HCT116 (cell line): ENCODE measurements around the gene OSBPL1A. TPM values are rescaled to one million over a fixed set of nuclear protein-coding genes. Genes with fewer than 3 reads are reported as not detected.

ENCODE experiments used
- ATAC-seq: fragments of 200-7000 bp; cut with Tn5 transposase; 2 replicates; pipeline ENCODE4 v1.9.1; 2020; ENCODE audit warnings: mild to moderate bottlenecking, moderate library complexity
- BruUV-seq: library from RNA; stranded (reverse); fragments of 400-500 nt; replicated peaks from 2 replicates; lab custom pipeline; 2021; lab: Mats Ljungman, UMichigan
- CTCF ChIA-PET: fragments of 300-600 bp; sonication (Branson Sonifier 250); formaldehyde crosslinking; loops from one replicate; lab custom pipeline; 2021; ENCODE audit warnings: antibody characterized with exemption; lab: Charles Lee
- POLR2A ChIA-PET: fragments of 300-600, 350-600 bp; sonication (Branson Sonifier 250); formaldehyde crosslinking; loops from one replicate; lab custom pipeline; 2021; ENCODE audit warnings: antibody characterized with exemption; lab: Charles Lee
- RAD21 ChIA-PET, 2 experiments: fragments of 300-600 bp; sonication (Branson Sonifier 250); formaldehyde crosslinking; loops; one replicate each; lab custom pipeline; 2023; ENCODE audit warnings: low total read pairs in 2 of 2; ENCODE audit not compliant: uncharacterized antibody in 2 of 2, unreplicated experiment in 2 of 2, low non-redundant PET in 1 of 2; lab: Charles Lee
- DNase-seq: peaks from one replicate; pipeline ENCODE4 v3.0.0-alpha.2; 2010; ENCODE audit warnings: low read depth, low spot score
- H2AFZ ChIP-seq: fragments of 200-600 bp; shearing (Covaris generic), sonication (generic); 2 replicates; pipeline ENCODE4 v1.6.1; 2017; ENCODE audit warnings: low read depth, mixed run types, mixed read lengths, antibody characterized with exemption, low read length; ENCODE audit not compliant: poor library complexity, severe bottlenecking
- H3K27ac ChIP-seq: 2 replicates; pipeline ENCODE4 v1.5.1; 2012; ENCODE audit warnings: low read depth, low read length
- H3K27me3 ChIP-seq: fragments of 200-600 bp; sonication (generic); 2 replicates; pipeline ENCODE4 v1.6.1; 2016; ENCODE audit warnings: mixed run types, low read length, mixed read lengths; ENCODE audit not compliant: insufficient read depth
- H3K36me3 ChIP-seq, 2 experiments: fragments of 200-500 bp in 1 of 2; fragments of 200-600 bp in 1 of 2; sonication (Bioruptor generic) in 1 of 2; sonication (generic) in 1 of 2; 2 replicates each; pipeline versions ENCODE4 v1.5.1 to v1.6.1; 2014 to 2016; ENCODE audit warnings: low read length in 2 of 2, inconsistent platforms in 1 of 2, mixed read lengths in 1 of 2, mixed run types in 1 of 2; ENCODE audit not compliant: insufficient read depth in 2 of 2, control insufficient read depth in 1 of 2
- H3K4me1 ChIP-seq, 2 experiments: fragments of 200-600 bp in 1 of 2; sonication (generic) in 1 of 2; 2 replicates each; pipeline versions ENCODE4 v1.5.1 to v1.6.1; 2012 to 2017; ENCODE audit warnings: low read length in 2 of 2, inconsistent platforms in 1 of 2, mild to moderate bottlenecking in 1 of 2, mixed read lengths in 1 of 2, mixed run types in 1 of 2, moderate library complexity in 1 of 2; ENCODE audit not compliant: insufficient read depth in 2 of 2, control insufficient read depth in 1 of 2
- H3K4me2 ChIP-seq: fragments of 200-600 bp; sonication (generic); 2 replicates; pipeline ENCODE4 v1.6.1; 2017; ENCODE audit warnings: mixed run types, low read length, mixed read lengths
- H3K4me3 ChIP-seq, 2 experiments: fragments of 200-600 bp in 1 of 2; sonication (generic) in 1 of 2; replicated peaks in 1 of 2; 2 replicates each; pipeline ENCODE4 v1.5.1; 2011 to 2016; ENCODE audit warnings: low read length in 2 of 2, control low read depth in 1 of 2, low read depth in 1 of 2, mild to moderate bottlenecking in 1 of 2, mixed read lengths in 1 of 2, mixed run types in 1 of 2
- H3K79me2 ChIP-seq: fragments of 200-600 bp; sonication (generic); 2 replicates; pipeline ENCODE4 v1.6.1; 2017; ENCODE audit warnings: mild to moderate bottlenecking, mixed run types, low read length, moderate library complexity, mixed read lengths; ENCODE audit not compliant: insufficient read depth
- H3K9ac ChIP-seq: fragments of 200-600 bp; sonication (generic); 2 replicates; pipeline ENCODE4 v1.6.1; 2016; ENCODE audit warnings: low read length, mixed read lengths
- H3K9me2 ChIP-seq: fragments of 200-600 bp; sonication (generic), shearing (Covaris generic); 2 replicates; pipeline ENCODE4 v1.6.1; 2017; ENCODE audit warnings: mixed run types, mild to moderate bottlenecking, moderate library complexity; ENCODE audit not compliant: insufficient read depth
- H3K9me3 ChIP-seq, 2 experiments: fragments of 200-500 bp in 1 of 2; fragments of 200-600 bp in 1 of 2; sonication (Bioruptor generic) in 1 of 2; sonication (generic) in 1 of 2; 2 replicates each; pipeline ENCODE4 v1.6.1; 2014 to 2017; ENCODE audit warnings: low read length in 2 of 2, mixed read lengths in 2 of 2, inconsistent platforms in 1 of 2, low read depth in 1 of 2, mild to moderate bottlenecking in 1 of 2, mixed run types in 1 of 2, moderate library complexity in 1 of 2; ENCODE audit not compliant: control insufficient read depth in 1 of 2, insufficient read depth in 1 of 2
- H4K20me1 ChIP-seq: fragments of 200-600 bp; sonication (generic), shearing (Covaris generic); 2 replicates; pipeline ENCODE4 v1.6.1; 2017; ENCODE audit warnings: mixed run types, mild to moderate bottlenecking, moderate library complexity; ENCODE audit not compliant: insufficient read depth
- EGR1 ChIP-seq: IDR thresholded peaks from 2 replicates; pipeline ENCODE4 v1.6.1; 2012; ENCODE audit warnings: low read depth
- TCF7L2 ChIP-seq: IDR thresholded peaks from 2 replicates; pipeline ENCODE4 v1.7.0; 2011; ENCODE audit warnings: borderline replicate concordance, inconsistent platforms; ENCODE audit not compliant: insufficient read depth, insufficient read length; ENCODE audit errors: extremely low read depth
- YY1 ChIP-seq: IDR thresholded peaks from 2 replicates; pipeline ENCODE4 v1.6.1; 2011; ENCODE audit warnings: low read length, low read depth, moderate library complexity, mild to moderate bottlenecking; ENCODE audit not compliant: insufficient replicate concordance; ENCODE audit errors: extremely low read depth
- intact Hi-C: fragments of 100-400 bp; cut with micrococcal nuclease; formaldehyde crosslinking; loops from 2 replicates; pipeline ENCODE4 v1.10.0; 2022
- total RNA-seq: library from RNA; stranded (reverse); gene quantifications from one replicate; pipeline ENCODE4 v1.2.1, GENCODE V29; 2021; ENCODE audit not compliant: unreplicated experiment
- TF ChIP-seq, protein P1 (sequence below): IDR thresholded peaks from 2 replicates; pipeline ENCODE4 v1.6.1; 2011; ENCODE audit warnings: mild to moderate bottlenecking, low read length, moderate library complexity; ENCODE audit not compliant: insufficient replicate concordance; ENCODE audit errors: extremely low read depth
- TF ChIP-seq, protein P2 (sequence below): IDR thresholded peaks from 2 replicates; pipeline ENCODE4 v1.6.1; 2012

OSBPL1A gene
- total RNA-seq, 1 experiment from 2014 or later: 18.9 TPM

DNA sequence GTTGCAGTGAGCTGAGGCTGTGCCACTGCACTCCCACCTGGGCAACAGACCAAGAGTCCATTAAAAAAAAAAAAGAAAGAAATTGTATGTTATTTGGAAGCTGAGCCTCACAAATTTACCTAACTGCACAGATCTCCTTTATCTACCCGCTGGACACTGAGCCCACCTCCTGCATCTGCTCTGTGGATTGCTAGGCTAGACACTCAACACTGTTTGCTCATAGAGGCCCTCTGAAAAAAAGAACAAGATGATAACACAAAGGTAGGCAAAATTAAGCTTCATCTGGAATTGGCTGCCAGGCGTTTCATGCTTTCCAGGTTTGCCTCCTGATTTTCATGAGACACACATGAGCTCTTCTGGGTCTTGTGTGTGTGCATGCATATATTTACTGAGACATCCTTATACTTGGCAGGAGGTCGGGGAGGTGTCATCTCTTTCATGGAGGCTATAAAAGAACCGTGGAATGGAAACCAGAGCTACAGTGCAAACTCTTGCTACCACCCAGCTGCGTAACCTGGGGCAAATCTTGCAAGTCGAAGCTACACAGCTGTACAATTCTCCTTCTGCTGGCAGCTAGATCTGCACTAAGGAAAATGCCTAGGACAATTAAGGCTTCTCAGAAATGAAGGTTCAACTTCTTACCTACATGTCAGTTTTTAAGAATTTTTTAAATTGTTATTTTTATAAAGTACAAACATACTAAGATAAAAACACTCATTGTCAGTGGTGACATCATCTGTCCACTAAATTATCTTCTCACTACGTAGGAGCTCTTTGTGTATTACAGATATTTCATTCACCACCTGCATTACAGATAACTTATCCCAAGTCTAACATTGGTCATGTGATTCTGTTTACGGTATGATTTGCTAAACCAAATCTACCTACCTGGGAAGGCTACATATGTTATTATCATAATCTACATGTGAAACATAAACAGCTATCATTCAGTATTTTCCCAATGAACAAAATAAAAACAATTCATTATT is 195.6 kb downstream of the OSBPL1A start:
- no peaks in the 10 kb centered on the region for H3K9me3 ChIP-seq
- H2AFZ ChIP-seq: no peak overlapping the region
- H3K4me3 ChIP-seq: no peak overlapping the region
- POLR2A ChIA-PET: no interaction called here
- H3K4me1 ChIP-seq: no peaks in the 10 kb centered on the region
- no peak overlapping the region for H3K9ac ChIP-seq
- no peaks in the 10 kb centered on the region for H3K36me3 ChIP-seq
- no peak overlapping the region for H3K4me2 ChIP-seq
- DNase-seq (no peak), ATAC-seq (no peak)
- no peaks in the 10 kb centered on the region for H4K20me1 ChIP-seq
- no peaks in the 10 kb centered on the region for H3K27me3 ChIP-seq
- RAD21 ChIA-PET: no interaction called here
- intact Hi-C loops: no loop called here
- no peaks in the 10 kb centered on the region for H3K9me2 ChIP-seq
- TF ChIP-seq YY1 (no peak), EGR1 (no peak), TCF7L2 (no peak)
- TF ChIP-seq, protein P1, sequence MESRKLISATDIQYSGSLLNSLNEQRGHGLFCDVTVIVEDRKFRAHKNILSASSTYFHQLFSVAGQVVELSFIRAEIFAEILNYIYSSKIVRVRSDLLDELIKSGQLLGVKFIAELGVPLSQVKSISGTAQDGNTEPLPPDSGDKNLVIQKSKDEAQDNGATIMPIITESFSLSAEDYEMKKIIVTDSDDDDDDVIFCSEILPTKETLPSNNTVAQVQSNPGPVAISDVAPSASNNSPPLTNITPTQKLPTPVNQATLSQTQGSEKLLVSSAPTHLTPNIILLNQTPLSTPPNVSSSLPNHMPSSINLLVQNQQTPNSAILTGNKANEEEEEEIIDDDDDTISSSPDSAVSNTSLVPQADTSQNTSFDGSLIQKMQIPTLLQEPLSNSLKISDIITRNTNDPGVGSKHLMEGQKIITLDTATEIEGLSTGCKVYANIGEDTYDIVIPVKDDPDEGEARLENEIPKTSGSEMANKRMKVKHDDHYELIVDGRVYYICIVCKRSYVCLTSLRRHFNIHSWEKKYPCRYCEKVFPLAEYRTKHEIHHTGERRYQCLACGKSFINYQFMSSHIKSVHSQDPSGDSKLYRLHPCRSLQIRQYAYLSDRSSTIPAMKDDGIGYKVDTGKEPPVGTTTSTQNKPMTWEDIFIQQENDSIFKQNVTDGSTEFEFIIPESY: no peak
- TF ChIP-seq, protein P2, sequence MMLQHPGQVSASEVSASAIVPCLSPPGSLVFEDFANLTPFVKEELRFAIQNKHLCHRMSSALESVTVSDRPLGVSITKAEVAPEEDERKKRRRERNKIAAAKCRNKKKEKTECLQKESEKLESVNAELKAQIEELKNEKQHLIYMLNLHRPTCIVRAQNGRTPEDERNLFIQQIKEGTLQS: no peak
- H3K79me2 ChIP-seq: no peaks in the 10 kb centered on the region
- no peak overlapping the region for H3K27ac ChIP-seq
- no TSS peak for BruUV-seq
- CTCF ChIA-PET: no interaction called here
